CD14-positive monocyte (primary cell): ENCODE results near the gene NIPBL. TPM values are rescaled to one million over a fixed set of nuclear protein-coding genes. Genes with fewer than 3 reads are reported as not detected.

Experiments
- DNase-seq, 3 donors: peaks; one replicate each; pipeline ENCODE4 v3.0.0-alpha.2; 2011 to 2022
- H2AFZ ChIP-seq: 2 replicates; pipeline ENCODE4 v1.6.0; 2012; ENCODE audit warnings: mild to moderate bottlenecking, low read depth, low read length, inconsistent platforms; ENCODE audit not compliant: insufficient read depth, poor library complexity, severe bottlenecking
- H3K27ac ChIP-seq, 2 donors: 1 replicate in 1 of 2; 2 replicates in 1 of 2; pipeline ENCODE4 v1.5.1; 2012 to 2013; ENCODE audit warnings: low read length in 2 of 2, control low read depth in 1 of 2, inconsistent platforms in 1 of 2, low read depth in 1 of 2, mild to moderate bottlenecking in 1 of 2
- H3K27me3 ChIP-seq, 2 donors: one replicate each; pipeline versions ENCODE4 v1.6.0 to v1.6.1; 2011 to 2013; ENCODE audit warnings: low read length in 2 of 2; ENCODE audit not compliant: control insufficient read depth in 2 of 2, insufficient read depth in 2 of 2
- H3K36me3 ChIP-seq, 2 donors: replicated peaks in 1 of 2; 1 replicate in 1 of 2; 2 replicates in 1 of 2; pipeline versions ENCODE4 v1.5.1 to v1.6.1; 2012 to 2013; ENCODE audit warnings: low read length in 2 of 2, control low read depth in 1 of 2, inconsistent platforms in 1 of 2, mild to moderate bottlenecking in 1 of 2; ENCODE audit not compliant: insufficient read depth in 2 of 2, control insufficient read depth in 1 of 2
- H3K4me1 ChIP-seq, 2 donors: 1 replicate in 1 of 2; 2 replicates in 1 of 2; pipeline versions ENCODE4 v1.5.1 to v1.6.1; 2012 to 2013; ENCODE audit warnings: low read length in 2 of 2, control low read depth in 1 of 2, inconsistent platforms in 1 of 2, mild to moderate bottlenecking in 1 of 2, moderate library complexity in 1 of 2; ENCODE audit not compliant: insufficient read depth in 2 of 2, control insufficient read depth in 1 of 2
- H3K4me2 ChIP-seq: replicated peaks from 2 replicates; pipeline ENCODE3; 2012; ENCODE audit warnings: low read length, moderate library complexity, mild to moderate bottlenecking; ENCODE audit not compliant: poor library complexity, severe bottlenecking; ENCODE audit errors: extremely low read depth
- H3K4me3 ChIP-seq, 3 experiments: fragments of 200-600 bp in 1 of 3; sonication (generic) in 1 of 3; replicated peaks in 1 of 3; 1 replicate in 2 of 3; 2 replicates in 1 of 3; pipeline ENCODE4 v1.5.1; 2011 to 2013; ENCODE audit warnings: low read length in 3 of 3, mild to moderate bottlenecking in 3 of 3, control low read depth in 2 of 3, low read depth in 2 of 3, inconsistent platforms in 1 of 3, moderate library complexity in 1 of 3
- H3K79me2 ChIP-seq: 2 replicates; pipeline ENCODE4 v1.6.0; 2012; ENCODE audit warnings: mild to moderate bottlenecking, control low read depth, inconsistent platforms, low read length, moderate library complexity; ENCODE audit not compliant: insufficient read depth
- H3K9ac ChIP-seq: 2 replicates; pipeline ENCODE4 v1.6.0; 2017; ENCODE audit warnings: low read length, mild to moderate bottlenecking; ENCODE audit not compliant: insufficient read depth, poor library complexity, severe bottlenecking
- H3K9me3 ChIP-seq, 2 donors: replicated peaks in 1 of 2; 1 replicate in 1 of 2; 2 replicates in 1 of 2; pipeline versions ENCODE4 v1.5.1 to v1.6.1; 2012 to 2013; ENCODE audit warnings: low read length in 2 of 2, control low read depth in 1 of 2; ENCODE audit not compliant: control insufficient read depth in 1 of 2, insufficient read depth in 1 of 2
- H4K20me1 ChIP-seq: 2 replicates; pipeline ENCODE4 v1.6.0; 2012; ENCODE audit warnings: mild to moderate bottlenecking, low read length, control low read depth, moderate library complexity; ENCODE audit not compliant: insufficient read depth
- H3K27ac Mint-ChIP-seq, 7 donors: one replicate each; pipeline ENCODE4 v1.8.0; 2020; ENCODE audit warnings: mild to moderate bottlenecking in 7 of 7, mixed read lengths in 7 of 7, moderate library complexity in 6 of 7, inconsistent platforms in 2 of 7
- H3K27me3 Mint-ChIP-seq, 3 donors: one replicate each; pipeline ENCODE4 v1.8.0; 2021 to 2022; ENCODE audit warnings: low read depth in 3 of 3, mild to moderate bottlenecking in 3 of 3, mixed read lengths in 3 of 3, moderate library complexity in 3 of 3, inconsistent platforms in 1 of 3
- H3K36me3 Mint-ChIP-seq, 2 donors: one replicate each; pipeline ENCODE4 v1.8.0; 2020; ENCODE audit warnings: mixed read lengths in 2 of 2, inconsistent platforms in 1 of 2, mild to moderate bottlenecking in 1 of 2
- H3K4me1 Mint-ChIP-seq: one replicate; pipeline ENCODE4 v1.8.0; 2020; ENCODE audit warnings: mild to moderate bottlenecking, mixed read lengths
- H3K4me3 Mint-ChIP-seq, 2 donors: one replicate each; pipeline ENCODE4 v1.8.0; 2020; ENCODE audit warnings: mild to moderate bottlenecking in 2 of 2, mixed read lengths in 2 of 2, moderate library complexity in 1 of 2
- H3K9me3 Mint-ChIP-seq, 7 donors: one replicate each; pipeline ENCODE4 v1.8.0; 2020 to 2022; ENCODE audit warnings: mixed read lengths in 7 of 7, mild to moderate bottlenecking in 6 of 7, moderate library complexity in 6 of 7, inconsistent platforms in 2 of 7
- WGBS: methylation state at CpG from one replicate; pipeline ENCODE4 v1.1.5; 2013; ENCODE audit warnings: missing lambda C conversion rate; ENCODE audit not compliant: insufficient coverage; 5-methylcytosine and 5-hydroxymethylcytosine counted together
- intact Hi-C, 2 donors: fragments of 100-400 bp; cut with micrococcal nuclease; formaldehyde crosslinking; loops; one replicate each; pipeline versions ENCODE4 v1.15.0 to v1.15.1; 2023
- polyA plus RNA-seq, 3 donors: library from polyadenylated mRNA; depleted of rRNA in 1 of 3; unstranded in 2 of 3; stranded (reverse) in 1 of 3; fragments of 300-500 nt in 2 of 3; fragments of >200 nt in 1 of 3; fragmentation: Illumina TruSeq in 2 of 3; gene quantifications; 1 replicate in 2 of 3; 2 replicates in 1 of 3; pipeline ENCODE4 v1.2.3, GENCODE V29; 2012 to 2021
- TF ChIP-seq, protein P1 (sequence below): fragments of 200-600 bp; IDR thresholded peaks from one replicate; pipeline ENCODE4 v1.8.0; 2022; ENCODE audit warnings: antibody characterized with exemption, mild to moderate bottlenecking

NIPBL gene
- polyA plus RNA-seq, 3 donors, result 6.6 to 36.0 (median 16.2) TPM

DNA sequence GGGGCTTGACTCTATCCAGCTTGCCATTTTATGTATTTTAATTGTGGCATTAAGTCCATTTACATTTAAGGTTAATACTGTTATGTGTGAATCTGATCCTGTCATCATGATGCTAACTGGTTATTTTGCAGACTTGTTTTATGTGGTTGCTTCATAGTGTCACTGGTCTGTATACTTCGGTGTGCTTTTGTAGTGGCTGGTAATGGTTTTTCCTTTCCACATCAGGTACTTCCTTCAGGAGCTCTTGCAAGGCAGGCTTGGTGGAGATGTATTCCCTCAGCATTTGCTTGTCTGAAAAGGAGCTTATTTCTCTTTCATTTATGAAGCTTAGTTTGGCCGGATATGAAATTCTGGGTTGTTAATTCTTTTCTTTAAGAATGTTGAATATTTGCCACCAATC, 226.7 kb downstream of the NIPBL start:
- H3K4me3 ChIP-seq, result no peak overlapping the region
- no peak overlapping the region for H3K9ac ChIP-seq
- H3K27ac Mint-ChIP-seq, result no peak overlapping the region
- DNase-seq, result no peak
- peaks cover 5% of the 10 kb centered on the region for H3K4me1 Mint-ChIP-seq
- H3K27me3 Mint-ChIP-seq, result peaks cover 0 to 3% (median 0%) of the 10 kb centered on the region in 3 donors
- WGBS, result no CpG with 5 or more reads among the region's 2 CpGs
- no peak overlapping the region for H2AFZ ChIP-seq
- no peak overlapping the region for H3K27ac ChIP-seq
- H3K4me3 Mint-ChIP-seq, result no peak overlapping the region
- TF ChIP-seq, protein P1, sequence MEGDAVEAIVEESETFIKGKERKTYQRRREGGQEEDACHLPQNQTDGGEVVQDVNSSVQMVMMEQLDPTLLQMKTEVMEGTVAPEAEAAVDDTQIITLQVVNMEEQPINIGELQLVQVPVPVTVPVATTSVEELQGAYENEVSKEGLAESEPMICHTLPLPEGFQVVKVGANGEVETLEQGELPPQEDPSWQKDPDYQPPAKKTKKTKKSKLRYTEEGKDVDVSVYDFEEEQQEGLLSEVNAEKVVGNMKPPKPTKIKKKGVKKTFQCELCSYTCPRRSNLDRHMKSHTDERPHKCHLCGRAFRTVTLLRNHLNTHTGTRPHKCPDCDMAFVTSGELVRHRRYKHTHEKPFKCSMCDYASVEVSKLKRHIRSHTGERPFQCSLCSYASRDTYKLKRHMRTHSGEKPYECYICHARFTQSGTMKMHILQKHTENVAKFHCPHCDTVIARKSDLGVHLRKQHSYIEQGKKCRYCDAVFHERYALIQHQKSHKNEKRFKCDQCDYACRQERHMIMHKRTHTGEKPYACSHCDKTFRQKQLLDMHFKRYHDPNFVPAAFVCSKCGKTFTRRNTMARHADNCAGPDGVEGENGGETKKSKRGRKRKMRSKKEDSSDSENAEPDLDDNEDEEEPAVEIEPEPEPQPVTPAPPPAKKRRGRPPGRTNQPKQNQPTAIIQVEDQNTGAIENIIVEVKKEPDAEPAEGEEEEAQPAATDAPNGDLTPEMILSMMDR, result no peak
- no peak overlapping the region for H3K4me2 ChIP-seq
- H3K9me3 Mint-ChIP-seq, result peaks cover 8 to 28% (median 17%) of the 10 kb centered on the region in 7 donors
- H3K79me2 ChIP-seq, result no peaks in the 10 kb centered on the region
- H3K36me3 Mint-ChIP-seq, result peaks cover 17 to 21% of the 10 kb centered on the region in 2 donors
- H4K20me1 ChIP-seq, result no peaks in the 10 kb centered on the region
- H3K36me3 ChIP-seq, result no peaks in the 10 kb centered on the region
- intact Hi-C loops, result no loop called here
- no peaks in the 10 kb centered on the region for H3K27me3 ChIP-seq
- no peaks in the 10 kb centered on the region for H3K4me1 ChIP-seq
- H3K9me3 ChIP-seq, result peaks cover 0 to 3% of the 10 kb centered on the region in 2 donors

- 100% methylated on average over 3 of the region's 3 CpGs for whole genome bisulfite sequencing
- Histone ChIP-seq H3K36me3 (peaks cover 0 to 2% of the 10 kb centered on the region in 2 donors), H3K4me3 (no peak overlapping the region), H3K79me2 (no peaks in the 10 kb centered on the region), H3K9me3 (no peaks in the 10 kb centered on the region), H3K4me2 (no peak overlapping the region), H3K27ac (no peak overlapping the region), H3K9ac (no peak overlapping the region), H3K27me3 (no peaks in the 10 kb centered on the region), H3K4me1 (peaks cover 7 to 9% of the 10 kb centered on the region in 2 donors), H2AFZ (no peak overlapping the region), H4K20me1 (no peaks in the 10 kb centered on the region)
- no peak overlapping the region for H3K4me3 Mint-ChIP-seq
- TF ChIP-seq, protein P1, result no peak
- H3K27me3 Mint-ChIP-seq, result peaks cover 0 to 4% (median 0%) of the 10 kb centered on the region in 3 donors
- no peak for DNase-seq
- intact Hi-C loops, result no loop called here
- H3K4me1 Mint-ChIP-seq, result peaks cover 15% of the 10 kb centered on the region
- H3K27ac Mint-ChIP-seq, result peak overlapping the region in 1 of 7 donors; percentile 35
- peaks cover 0 to 9% (median 3%) of the 10 kb centered on the region in 7 donors for H3K9me3 Mint-ChIP-seq
- H3K36me3 Mint-ChIP-seq, result peaks cover 13 to 23% of the 10 kb centered on the region in 2 donors
Observed at GRCh38 chr5:37109338-37109737, 232.8 kb downstream of the NIPBL start.
